ENCODE data around the gene BCL7A. TPM values are rescaled to one million over a fixed set of nuclear protein-coding genes. Genes with fewer than 3 reads are reported as not detected.
A peak's percentile ranks its signal among the peaks of the same experiment; 100 is the strongest.

The BCL7A gene
- total RNA-seq: 24.3 TPM
- 5.5 TPM for polyA plus RNA-seq
- long read RNA-seq, donor 1, full-length matches to known transcripts: 2 of 2 reads
- long read RNA-seq, donor 1, partial matches to known transcripts: 0 of 2 reads
- long read RNA-seq, donor 1, other reads (novel, unspliced or antisense): 0 of 2 reads
- long read RNA-seq, donor 2: 0 reads
- long read RNA-seq, donor 3, full-length matches to known transcripts: 18 of 23 reads
- long read RNA-seq, donor 3, partial matches to known transcripts: 5 of 23 reads
- long read RNA-seq, donor 3, other reads (novel, unspliced or antisense): 0 of 23 reads
- long read RNA-seq, donor 4, full-length matches to known transcripts: 11 of 32 reads
- long read RNA-seq, donor 4, partial matches to known transcripts: 21 of 32 reads
- long read RNA-seq, donor 4, other reads (novel, unspliced or antisense): 0 of 32 reads
- long read RNA-seq, donor 5, full-length matches to known transcripts: 23 of 45 reads
- long read RNA-seq, donor 5, partial matches to known transcripts: 22 of 45 reads
- long read RNA-seq, donor 5, other reads (novel, unspliced or antisense): 0 of 45 reads
- long read RNA-seq, donor 6, full-length matches to known transcripts: 20 of 25 reads
- long read RNA-seq, donor 6, partial matches to known transcripts: 5 of 25 reads
- long read RNA-seq, donor 6, other reads (novel, unspliced or antisense): 0 of 25 reads
- long read RNA-seq, donor 7, full-length matches to known transcripts: 20 of 20 reads
- long read RNA-seq, donor 7, partial matches to known transcripts: 0 of 20 reads
- long read RNA-seq, donor 7, other reads (novel, unspliced or antisense): 0 of 20 reads
- long read RNA-seq, donor 8, full-length matches to known transcripts: 6 of 6 reads
- long read RNA-seq, donor 8, partial matches to known transcripts: 0 of 6 reads
- long read RNA-seq, donor 8, other reads (novel, unspliced or antisense): 0 of 6 reads
- long read RNA-seq, donor 9, full-length matches to known transcripts: 10 of 10 reads
- long read RNA-seq, donor 9, partial matches to known transcripts: 0 of 10 reads
- long read RNA-seq, donor 9, other reads (novel, unspliced or antisense): 0 of 10 reads
- long read RNA-seq, donor 10, full-length matches to known transcripts: 20 of 58 reads
- long read RNA-seq, donor 10, partial matches to known transcripts: 38 of 58 reads
- long read RNA-seq, donor 10, other reads (novel, unspliced or antisense): 0 of 58 reads

DNA sequence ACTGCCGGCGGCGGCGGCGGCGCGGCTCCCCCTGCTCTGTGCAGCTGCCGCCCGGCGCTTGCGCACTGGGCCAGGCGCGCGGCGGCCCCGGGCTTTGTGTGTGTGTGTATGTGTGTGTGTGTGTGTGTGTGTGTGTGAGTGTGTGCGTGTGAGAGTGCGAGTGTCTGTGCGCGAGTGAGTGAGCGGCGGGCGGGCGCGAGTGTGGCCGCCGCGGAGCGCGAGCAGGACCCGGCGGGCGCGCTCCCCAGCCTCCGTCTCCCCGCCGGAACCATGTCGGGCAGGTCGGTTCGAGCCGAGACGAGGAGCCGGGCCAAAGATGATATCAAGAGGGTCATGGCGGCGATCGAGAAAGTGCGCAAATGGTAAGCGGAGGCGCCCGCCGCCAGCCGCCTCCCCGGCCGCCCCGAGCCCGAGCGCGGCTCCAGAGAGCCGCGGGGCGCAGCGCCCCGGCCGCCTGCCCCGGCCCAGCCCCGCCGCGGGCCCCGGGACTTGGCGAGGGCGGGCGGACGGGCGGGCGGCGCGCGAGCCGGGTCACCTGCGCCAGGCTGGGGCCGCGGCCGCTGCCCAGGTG is at the start of gene BCL7A:
TSS of gene BCL7A (plus strand) at position 63 of the 571 bp plus-strand sequence. CDS start at position 271, 208 bp downstream.
- DNase-seq (ENCODE audit: low read depth in 6 of 9, low spot score in 9 of 9): peak in 6 of 9 donors; percentile 68 to 89 (median 82)
- Histone ChIP-seq H3K9me3 (ENCODE audit: control insufficient read depth in 2 of 2, insufficient read depth in 1 of 2, low read length in 1 of 2) (peaks cover 1 to 38% of the 10 kb centered on the region in 2 donors), H3K27me3 (ENCODE audit: control insufficient read depth in 2 of 2, insufficient read depth in 1 of 2, low read length in 1 of 2) (no peaks in the 10 kb centered on the region), H3K27ac (ENCODE audit: low read depth in 1 of 2, low read length in 1 of 2) (peak within 1 kb of the TSS; percentile 88 to 90), H3K4me3 (ENCODE audit: low read length in 2 of 2) (peak within 1 kb of the TSS; percentile 96 to 98), H3K4me1 (ENCODE audit: control insufficient read depth in 2 of 2, insufficient read depth in 2 of 2, low read length in 2 of 2) (peaks cover 19 to 47% of the 10 kb centered on the region in 2 donors), H3K36me3 (ENCODE audit: control insufficient read depth in 2 of 2, insufficient read depth in 2 of 2, low read length in 1 of 2) (peaks cover 0 to 16% of the 10 kb centered on the region in 2 donors)
- under 1% methylated on average over 83 of the region's 83 CpGs for WGBS

DNA sequence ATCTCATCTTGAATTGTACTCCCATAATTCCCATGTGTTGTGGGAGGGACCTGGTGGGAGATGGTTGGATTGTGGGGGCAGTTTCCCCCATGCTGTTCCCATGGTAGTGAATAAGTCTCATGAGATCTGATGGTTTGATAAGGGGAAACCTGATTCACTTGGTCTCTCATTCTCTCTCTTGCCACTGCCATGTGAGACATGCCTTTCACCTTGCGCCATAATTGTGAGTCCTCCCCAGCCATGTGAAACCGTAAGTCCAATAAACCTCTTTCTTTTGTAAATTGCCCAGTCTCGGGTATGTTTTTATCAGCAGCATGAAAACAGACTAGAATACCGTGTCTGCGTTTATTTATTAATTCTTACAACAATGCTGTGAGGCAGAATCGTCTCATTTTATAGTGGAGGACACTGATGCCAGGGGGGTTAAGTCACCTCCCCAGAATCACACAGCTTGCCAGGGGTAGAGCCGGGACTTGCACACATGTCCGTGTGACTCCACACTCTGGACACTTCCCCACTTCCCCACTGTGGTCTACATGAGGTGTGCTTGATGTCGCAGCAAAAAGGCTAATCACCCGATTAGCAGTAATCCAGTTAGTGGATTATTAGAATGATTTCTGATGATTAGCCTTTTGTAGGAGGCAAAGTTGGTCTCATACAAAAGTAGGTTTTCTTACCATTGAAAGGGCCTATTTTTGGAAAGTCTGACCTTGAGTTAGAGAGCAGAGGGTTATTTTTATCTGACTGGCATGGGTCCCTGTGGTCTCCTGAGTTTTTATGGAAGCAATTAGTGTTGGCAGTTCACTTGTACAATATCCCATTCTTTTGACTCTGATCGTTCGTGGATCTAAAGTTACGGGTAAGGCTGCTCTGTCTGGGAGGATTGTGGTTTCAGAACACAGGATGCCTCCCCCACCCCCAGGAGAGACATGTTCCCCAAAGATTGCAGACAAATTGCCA is 47.4 kb upstream of the BCL7A start:
- H3K4me1 ChIP-seq (ENCODE audit: control insufficient read depth in 2 of 2, insufficient read depth in 2 of 2, low read length in 2 of 2): peaks cover 2 to 15% of the 10 kb centered on the region in 2 donors
- H3K4me3 ChIP-seq (ENCODE audit: low read length in 2 of 2): no peak overlapping the region
- 77% methylated on average over 13 of the region's 13 CpGs for WGBS
- no peak for DNase-seq (ENCODE audit: low read depth in 6 of 9, low spot score in 9 of 9)
- no peak overlapping the region for H3K27ac ChIP-seq (ENCODE audit: low read depth in 1 of 2, low read length in 1 of 2)
- peaks cover 0 to 10% of the 10 kb centered on the region in 2 donors for H3K9me3 ChIP-seq (ENCODE audit: control insufficient read depth in 2 of 2, insufficient read depth in 1 of 2, low read length in 1 of 2)
- no peaks in the 10 kb centered on the region for H3K27me3 ChIP-seq (ENCODE audit: control insufficient read depth in 2 of 2, insufficient read depth in 1 of 2, low read length in 1 of 2)
- H3K36me3 ChIP-seq (ENCODE audit: control insufficient read depth in 2 of 2, insufficient read depth in 2 of 2, low read length in 1 of 2): peaks cover 0 to 2% of the 10 kb centered on the region in 2 donors

DNA sequence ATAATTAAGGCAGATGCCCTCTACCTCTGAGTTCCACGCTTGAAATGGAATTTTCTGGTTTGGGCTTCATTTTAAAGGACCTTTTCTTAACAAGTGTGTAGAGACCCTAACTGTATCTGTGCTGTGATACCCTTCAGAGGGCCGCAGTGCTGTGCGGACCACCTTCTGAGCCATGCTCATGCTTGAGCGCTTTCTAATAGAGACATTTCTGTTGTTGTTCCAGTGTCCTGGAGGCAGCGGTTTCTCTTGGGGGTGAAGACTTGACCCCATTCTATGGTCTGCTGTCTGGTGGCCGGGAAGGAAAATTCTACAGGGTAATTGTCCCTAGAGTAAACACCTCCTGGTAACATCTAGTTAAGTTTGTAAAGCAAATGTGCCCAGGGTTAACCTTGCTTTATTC is 46.7 kb upstream of the BCL7A start:
- WGBS: 89% methylated on average over 6 of the region's 6 CpGs
- Histone ChIP-seq H3K27ac (ENCODE audit: low read depth in 1 of 2, low read length in 1 of 2) (no peak overlapping the region), H3K27me3 (ENCODE audit: control insufficient read depth in 2 of 2, insufficient read depth in 1 of 2, low read length in 1 of 2) (no peaks in the 10 kb centered on the region), H3K4me3 (ENCODE audit: low read length in 2 of 2) (no peak overlapping the region), H3K9me3 (ENCODE audit: control insufficient read depth in 2 of 2, insufficient read depth in 1 of 2, low read length in 1 of 2) (peaks cover 0 to 10% of the 10 kb centered on the region in 2 donors), H3K36me3 (ENCODE audit: control insufficient read depth in 2 of 2, insufficient read depth in 2 of 2, low read length in 1 of 2) (peaks cover 0 to 2% of the 10 kb centered on the region in 2 donors), H3K4me1 (ENCODE audit: control insufficient read depth in 2 of 2, insufficient read depth in 2 of 2, low read length in 2 of 2) (peaks cover 6 to 16% of the 10 kb centered on the region in 2 donors)
- DNase-seq (ENCODE audit: low read depth in 6 of 9, low spot score in 9 of 9): no peak

DNA sequence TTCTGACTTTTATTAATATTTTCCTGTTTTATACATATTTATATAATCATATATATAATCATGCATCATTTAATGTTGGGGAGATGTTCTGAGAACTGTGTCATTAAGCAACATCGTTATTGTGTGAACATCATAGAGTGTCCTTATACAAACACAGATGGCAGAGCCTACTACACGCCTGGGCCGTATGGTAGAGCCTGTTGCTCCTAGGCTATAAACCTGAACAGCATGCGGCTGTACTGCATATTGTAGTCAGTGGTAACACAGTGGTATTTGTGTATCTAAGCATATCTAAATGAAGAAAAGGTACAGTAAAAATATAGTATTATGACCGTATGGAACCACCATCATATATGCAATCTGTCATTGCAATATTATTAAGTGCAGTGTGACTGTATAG is 44.7 kb upstream of the BCL7A start:
- Histone ChIP-seq H3K9me3 (ENCODE audit: control insufficient read depth in 2 of 2, insufficient read depth in 1 of 2, low read length in 1 of 2) (peaks cover 0 to 10% of the 10 kb centered on the region in 2 donors), H3K27ac (ENCODE audit: low read depth in 1 of 2, low read length in 1 of 2) (no peak overlapping the region), H3K4me1 (ENCODE audit: control insufficient read depth in 2 of 2, insufficient read depth in 2 of 2, low read length in 2 of 2) (peaks cover 12 to 30% of the 10 kb centered on the region in 2 donors), H3K4me3 (ENCODE audit: low read length in 2 of 2) (no peak overlapping the region), H3K36me3 (ENCODE audit: control insufficient read depth in 2 of 2, insufficient read depth in 2 of 2, low read length in 1 of 2) (no peaks in the 10 kb centered on the region), H3K27me3 (ENCODE audit: control insufficient read depth in 2 of 2, insufficient read depth in 1 of 2, low read length in 1 of 2) (no peaks in the 10 kb centered on the region)
- no peak for DNase-seq (ENCODE audit: low read depth in 6 of 9, low spot score in 9 of 9)
- WGBS: 97% methylated on average over 5 of the region's 5 CpGs

DNA sequence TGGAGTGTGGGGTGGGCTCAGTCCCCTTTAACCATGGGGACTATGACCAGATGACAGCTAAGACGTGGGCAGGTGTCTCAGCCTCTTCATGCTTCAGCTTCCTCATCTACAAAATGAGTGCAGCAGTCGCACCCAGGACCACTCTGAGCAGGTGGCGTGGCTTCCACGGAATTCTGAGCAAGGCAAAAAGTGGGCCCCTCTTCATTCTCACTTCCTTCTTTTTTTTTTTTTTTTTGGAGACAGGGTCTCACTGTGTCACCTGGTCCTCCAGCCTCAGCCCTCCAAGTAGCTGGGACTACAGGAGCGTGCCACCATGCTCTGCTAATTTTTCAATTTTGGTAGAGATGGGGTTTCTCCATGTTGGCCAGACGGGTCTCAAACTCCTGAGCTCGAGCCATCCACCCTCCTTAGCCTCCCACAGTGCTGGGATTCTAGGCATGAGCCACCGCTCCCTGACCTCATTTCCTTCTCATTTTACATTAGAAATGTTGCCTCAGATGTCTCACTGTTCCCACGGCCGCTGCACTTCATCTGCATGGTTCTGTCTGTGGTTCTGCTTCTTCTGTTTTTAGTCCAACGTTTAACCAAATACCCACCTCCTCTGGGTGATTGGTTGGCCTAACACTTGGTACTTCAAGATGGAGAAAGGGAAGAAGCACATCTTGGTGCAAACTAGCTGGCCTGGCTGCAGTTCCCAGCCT is 41.3 kb upstream of the BCL7A start:
- WGBS: 33% methylated on average over 11 of the region's 11 CpGs
- no peaks in the 10 kb centered on the region for H3K36me3 ChIP-seq (ENCODE audit: control insufficient read depth in 2 of 2, insufficient read depth in 2 of 2, low read length in 1 of 2)
- no peak overlapping the region for H3K4me3 ChIP-seq (ENCODE audit: low read length in 2 of 2)
- peaks cover 20 to 49% of the 10 kb centered on the region in 2 donors for H3K4me1 ChIP-seq (ENCODE audit: control insufficient read depth in 2 of 2, insufficient read depth in 2 of 2, low read length in 2 of 2)
- H3K27me3 ChIP-seq (ENCODE audit: control insufficient read depth in 2 of 2, insufficient read depth in 1 of 2, low read length in 1 of 2): no peaks in the 10 kb centered on the region
- H3K27ac ChIP-seq (ENCODE audit: low read depth in 1 of 2, low read length in 1 of 2): peak overlapping the region in 1 of 2 donors; percentile 2
- DNase-seq (ENCODE audit: low read depth in 6 of 9, low spot score in 9 of 9): peak in 1 of 9 donors; percentile 43
- H3K9me3 ChIP-seq (ENCODE audit: control insufficient read depth in 2 of 2, insufficient read depth in 1 of 2, low read length in 1 of 2): no peaks in the 10 kb centered on the region

DNA sequence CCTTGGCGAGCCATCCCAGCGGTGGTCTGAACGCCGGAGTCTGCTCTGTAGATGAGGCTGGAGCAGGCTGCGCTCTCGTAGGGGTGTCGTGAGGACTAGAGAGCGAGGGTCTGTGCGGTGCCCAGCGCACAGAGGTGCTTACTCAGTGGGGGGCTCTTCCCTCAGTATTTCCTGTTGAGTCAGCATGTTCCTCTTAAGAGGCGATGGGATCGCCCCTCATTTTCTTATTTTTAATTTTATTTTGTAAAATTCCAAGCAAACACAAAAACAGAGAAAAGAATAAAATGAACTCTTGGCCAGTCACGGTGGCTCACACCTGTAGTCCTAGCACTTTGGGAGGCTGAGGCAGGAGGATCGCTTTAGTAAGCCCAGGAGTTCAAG is 40.8 kb upstream of the BCL7A start:
- Histone ChIP-seq H3K36me3 (ENCODE audit: control insufficient read depth in 2 of 2, insufficient read depth in 2 of 2, low read length in 1 of 2) (no peaks in the 10 kb centered on the region), H3K27ac (ENCODE audit: low read depth in 1 of 2, low read length in 1 of 2) (peak overlapping the region in 1 of 2 donors; percentile 2), H3K9me3 (ENCODE audit: control insufficient read depth in 2 of 2, insufficient read depth in 1 of 2, low read length in 1 of 2) (no peaks in the 10 kb centered on the region), H3K27me3 (ENCODE audit: control insufficient read depth in 2 of 2, insufficient read depth in 1 of 2, low read length in 1 of 2) (no peaks in the 10 kb centered on the region), H3K4me3 (ENCODE audit: low read length in 2 of 2) (no peak overlapping the region), H3K4me1 (ENCODE audit: control insufficient read depth in 2 of 2, insufficient read depth in 2 of 2, low read length in 2 of 2) (peaks cover 20 to 49% of the 10 kb centered on the region in 2 donors)
- WGBS: 91% methylated on average over 14 of the region's 14 CpGs
- no peak for DNase-seq (ENCODE audit: low read depth in 6 of 9, low spot score in 9 of 9)

DNA sequence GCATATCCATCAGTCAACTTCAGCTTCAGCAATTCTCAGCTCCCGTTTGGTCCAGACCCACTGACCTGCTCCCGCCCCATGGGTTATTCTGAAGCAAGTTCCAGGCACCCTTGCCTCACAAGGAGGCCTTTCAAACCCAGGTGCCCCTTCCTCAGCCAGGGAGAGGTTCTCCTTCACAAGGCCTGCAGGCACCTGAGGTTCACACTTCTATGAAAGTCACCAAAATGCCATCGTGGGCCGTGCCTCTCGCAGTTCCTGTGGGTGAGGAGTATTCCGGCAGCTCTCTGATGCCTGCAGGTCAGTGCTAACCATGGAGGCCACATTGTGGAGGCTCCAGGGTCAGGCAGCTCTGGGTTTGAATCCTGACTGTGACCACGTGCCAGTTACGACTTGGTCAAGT is 40.2 kb upstream of the BCL7A start:
- Histone ChIP-seq H3K9me3 (ENCODE audit: control insufficient read depth in 2 of 2, insufficient read depth in 1 of 2, low read length in 1 of 2) (no peaks in the 10 kb centered on the region), H3K27me3 (ENCODE audit: control insufficient read depth in 2 of 2, insufficient read depth in 1 of 2, low read length in 1 of 2) (no peaks in the 10 kb centered on the region), H3K36me3 (ENCODE audit: control insufficient read depth in 2 of 2, insufficient read depth in 2 of 2, low read length in 1 of 2) (no peaks in the 10 kb centered on the region), H3K27ac (ENCODE audit: low read depth in 1 of 2, low read length in 1 of 2) (no peak overlapping the region), H3K4me3 (ENCODE audit: low read length in 2 of 2) (no peak overlapping the region), H3K4me1 (ENCODE audit: control insufficient read depth in 2 of 2, insufficient read depth in 2 of 2, low read length in 2 of 2) (peaks cover 20 to 49% of the 10 kb centered on the region in 2 donors)
- no peak for DNase-seq (ENCODE audit: low read depth in 6 of 9, low spot score in 9 of 9)
- 94% methylated on average over 8 of the region's 8 CpGs for WGBS

All from thymus (tissue), 14 donors.